Measurements from ENCODE around the gene SLC30A7. TPM values are rescaled to one million over a fixed set of nuclear protein-coding genes. Genes with fewer than 3 reads are reported as not detected.
"Not testable (repeated sequence)": the region's sequence is repeated elsewhere in the genome, so short reads cannot be mapped to it uniquely, and the experiment has no call there.

Gene SLC30A7
- polyA plus RNA-seq, 1 donor, result 9.5 TPM

DNA sequence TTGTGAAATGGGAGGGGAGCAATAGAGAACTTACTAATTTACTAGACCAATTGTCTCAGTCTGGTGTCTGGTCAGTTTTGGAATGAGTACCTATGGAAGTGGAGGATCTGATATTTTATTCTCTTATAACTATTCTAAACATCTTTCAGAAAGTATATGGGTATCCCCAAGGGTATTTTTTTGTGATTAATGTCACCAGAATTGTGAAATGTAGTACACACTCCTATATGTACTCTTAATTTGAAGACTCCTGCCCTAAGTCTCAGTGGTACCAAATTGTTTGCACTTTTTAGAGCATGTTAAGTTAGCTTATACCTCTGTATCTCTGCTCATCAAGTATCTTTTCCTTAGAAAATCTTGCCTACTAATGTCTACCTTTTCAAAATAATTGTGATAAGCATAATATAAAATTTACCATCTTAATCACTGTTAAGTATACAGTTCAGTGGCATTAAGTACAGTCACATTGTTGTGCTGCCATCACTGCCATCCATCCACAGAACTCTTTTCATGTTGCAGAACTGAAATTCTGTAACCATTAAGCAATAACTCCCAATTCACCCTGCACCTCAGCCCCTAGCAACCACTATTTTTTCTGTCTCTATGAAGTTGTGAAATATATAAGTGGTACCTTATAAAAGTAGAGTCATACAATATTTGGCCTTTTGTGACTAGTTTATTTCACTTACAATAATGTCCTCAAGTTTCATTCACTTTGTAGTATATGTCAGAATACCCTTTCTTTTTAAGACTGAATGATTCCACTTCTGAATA, 40.5 kb downstream of the SLC30A7 start:
- no peak for DNase-seq (ENCODE audit: low read depth)

DNA sequence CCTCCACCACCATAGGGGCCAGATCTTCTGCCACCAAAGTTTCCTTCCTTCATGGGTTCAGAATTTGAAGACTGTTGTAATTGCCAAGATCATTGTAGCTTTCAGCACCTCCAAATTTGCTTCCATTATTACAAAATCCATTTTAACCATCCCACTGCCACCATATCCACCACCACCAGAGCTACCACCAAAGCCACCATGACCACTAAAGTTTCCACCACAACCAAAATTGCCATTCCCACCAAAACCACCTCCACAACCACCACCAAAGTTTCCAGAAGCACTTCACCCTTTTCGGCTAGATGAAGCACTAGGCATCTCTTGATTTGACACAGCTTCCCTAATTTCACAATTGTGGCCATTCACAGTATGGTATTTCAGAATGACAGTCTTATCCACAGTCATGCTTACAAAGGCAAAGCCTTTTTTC, 45.2 kb downstream of the SLC30A7 start:
- DNase-seq (ENCODE audit: low read depth), result no peak

DNA sequence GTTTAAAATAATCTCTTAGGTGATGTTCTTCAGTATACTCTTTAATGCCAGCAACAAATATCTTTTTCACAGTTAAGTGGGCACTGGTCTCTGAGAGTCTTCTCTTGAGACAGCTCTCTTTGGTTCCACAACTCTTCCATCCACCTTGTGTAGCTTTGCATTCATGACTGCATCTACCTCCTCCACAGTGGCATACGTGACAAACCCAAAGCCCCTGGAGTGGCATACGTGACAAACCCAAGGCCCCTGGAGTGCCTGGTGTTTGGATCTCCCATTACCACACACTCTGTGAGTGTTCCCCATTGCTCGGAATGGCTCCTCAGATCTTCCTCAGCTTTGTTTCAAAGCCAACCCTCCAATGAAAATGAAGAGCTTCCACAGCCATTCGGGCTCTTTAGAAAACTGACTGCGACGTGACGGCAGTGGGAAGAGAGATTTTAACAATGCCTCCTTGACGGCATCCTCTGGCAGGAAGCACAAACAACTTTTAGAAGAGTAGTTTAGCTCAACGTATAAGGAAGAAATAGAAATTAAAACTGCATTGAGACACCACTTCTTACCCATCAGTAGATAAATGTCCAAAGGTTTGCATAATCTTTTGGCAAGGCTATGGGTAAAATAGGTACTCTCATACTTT, 45.8 kb downstream of the SLC30A7 start:
- no peak for DNase-seq (ENCODE audit: low read depth)

DNA sequence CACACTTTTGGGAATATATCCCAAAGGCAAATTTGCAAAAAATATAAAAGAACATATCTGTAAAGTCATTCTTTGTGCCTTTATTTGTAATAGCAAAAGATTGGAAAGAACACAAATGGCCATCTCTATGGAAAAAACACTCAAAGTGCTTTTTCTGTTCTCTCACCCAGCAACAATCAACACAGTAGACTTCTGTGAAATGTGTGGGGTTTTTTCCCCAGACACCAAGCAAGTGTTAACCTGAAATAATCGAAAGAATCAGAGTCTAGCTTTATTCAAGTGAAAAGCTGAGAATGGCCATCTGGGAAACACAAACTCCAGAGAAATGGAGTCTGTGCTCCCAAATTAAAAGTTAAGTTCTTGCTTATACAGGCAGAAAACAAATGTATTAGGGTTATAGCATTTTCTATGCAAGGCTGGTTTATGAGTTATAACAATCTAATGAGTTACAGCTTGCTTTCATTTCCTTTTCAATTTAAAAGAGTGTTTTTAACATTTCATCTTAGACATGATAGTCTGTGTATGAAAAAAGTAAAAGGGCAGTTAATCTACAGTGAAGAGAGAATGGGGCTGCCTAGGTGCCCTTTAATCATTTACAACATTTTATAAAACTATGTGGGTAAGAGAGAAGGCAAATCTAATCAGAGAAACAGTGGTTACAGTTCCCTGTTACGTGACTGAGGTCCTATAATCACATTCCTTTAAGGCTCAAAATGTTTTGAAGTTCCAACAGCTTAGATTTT, 46.6 kb downstream of the SLC30A7 start:
- no peak for DNase-seq (ENCODE audit: low read depth)

DNA sequence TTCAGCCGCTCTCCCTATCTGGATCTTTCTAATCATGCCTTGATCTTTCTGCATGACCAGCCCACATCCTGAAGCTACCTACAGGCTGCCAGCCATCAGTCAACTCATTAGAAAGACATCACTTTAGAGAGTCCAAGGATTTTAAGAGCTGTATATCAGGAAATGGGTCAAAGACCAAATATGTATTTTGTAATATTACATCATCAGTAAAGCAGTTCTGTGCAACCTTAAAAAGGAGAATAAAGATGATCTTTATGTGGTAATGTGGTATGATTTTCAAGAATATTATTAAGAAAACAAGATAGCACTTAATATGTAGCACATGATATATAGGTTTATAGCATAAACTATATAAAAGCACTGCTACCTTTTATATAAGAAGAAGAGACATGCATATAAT, 47.6 kb downstream of the SLC30A7 start:
- DNase-seq (ENCODE audit: low read depth), result no peak

DNA sequence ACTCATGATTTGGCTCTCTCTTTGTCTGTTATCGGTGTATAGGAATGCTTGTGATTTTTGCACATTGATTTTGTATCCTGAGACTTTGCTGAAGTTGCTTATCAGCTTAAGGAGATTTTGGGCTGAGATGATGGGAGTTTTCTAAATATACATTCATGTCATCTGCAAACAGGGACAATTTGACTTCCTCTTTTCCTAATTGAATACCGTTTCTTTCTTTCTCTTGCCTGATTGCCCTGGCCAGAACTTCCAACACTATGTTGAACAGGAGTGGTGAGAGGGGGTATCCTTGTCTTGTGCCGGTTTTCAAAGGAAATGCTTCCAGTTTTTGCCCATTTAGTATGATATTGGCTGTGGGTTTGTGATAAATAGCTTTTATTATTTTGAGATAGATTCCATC, 50.2 kb downstream of the SLC30A7 start:
- not testable (repeated sequence) for DNase-seq (ENCODE audit: low read depth)

DNA sequence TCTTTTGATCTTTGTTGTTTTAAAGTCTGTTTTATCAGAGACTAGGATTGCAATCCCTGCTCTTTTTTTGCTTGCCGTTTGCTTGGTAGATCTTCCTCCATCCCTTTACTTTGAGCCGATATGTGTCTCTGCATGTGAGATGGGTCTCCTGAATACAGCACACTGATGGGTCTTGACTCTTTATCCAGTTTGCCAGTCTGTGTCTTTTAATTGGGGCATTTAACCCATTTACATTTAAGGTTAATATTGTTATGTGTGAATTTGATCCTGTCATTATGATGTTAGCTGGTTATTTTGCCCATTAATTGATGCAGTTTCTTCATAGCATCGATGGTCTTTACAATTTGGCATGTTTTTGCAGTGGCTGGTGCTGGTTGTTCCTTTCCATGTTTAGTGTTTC, 51.9 kb downstream of the SLC30A7 start:
- DNase-seq (ENCODE audit: low read depth), result not testable (repeated sequence)

DNA sequence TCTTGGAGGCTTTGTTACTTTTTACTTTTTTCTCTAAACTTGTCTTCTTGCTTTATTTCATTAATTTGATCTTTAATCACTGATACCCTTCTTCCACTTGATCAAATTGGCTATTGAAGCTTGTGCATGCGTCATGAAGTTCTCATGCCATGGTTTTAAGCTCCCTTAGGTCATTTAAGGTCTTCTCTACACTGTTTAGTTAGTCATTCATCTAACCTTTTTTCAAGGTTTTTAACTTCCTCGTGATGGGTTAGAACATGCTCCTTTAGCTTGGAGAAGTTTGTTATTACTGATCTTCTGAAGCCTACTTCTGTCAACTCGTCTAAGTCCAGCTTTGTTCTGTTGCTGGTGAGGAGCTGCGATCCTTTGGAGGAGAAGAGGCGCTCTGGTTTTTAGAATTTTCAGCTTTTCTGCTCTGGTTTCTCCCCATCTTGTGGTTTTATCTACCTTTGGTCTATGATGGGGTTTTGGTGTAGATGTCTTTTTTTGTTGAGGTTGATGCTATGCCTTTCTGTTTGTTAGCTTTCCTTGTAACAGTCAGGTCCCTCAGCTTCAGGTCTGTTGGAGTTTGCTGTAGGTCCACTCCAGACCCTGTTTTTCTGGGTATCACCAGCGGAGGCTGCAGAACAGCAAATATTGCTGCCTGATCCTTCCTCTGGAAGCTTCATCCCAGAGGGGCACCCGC, 53.0 kb downstream of the SLC30A7 start:
- not testable (repeated sequence) for DNase-seq (ENCODE audit: low read depth)

DNA sequence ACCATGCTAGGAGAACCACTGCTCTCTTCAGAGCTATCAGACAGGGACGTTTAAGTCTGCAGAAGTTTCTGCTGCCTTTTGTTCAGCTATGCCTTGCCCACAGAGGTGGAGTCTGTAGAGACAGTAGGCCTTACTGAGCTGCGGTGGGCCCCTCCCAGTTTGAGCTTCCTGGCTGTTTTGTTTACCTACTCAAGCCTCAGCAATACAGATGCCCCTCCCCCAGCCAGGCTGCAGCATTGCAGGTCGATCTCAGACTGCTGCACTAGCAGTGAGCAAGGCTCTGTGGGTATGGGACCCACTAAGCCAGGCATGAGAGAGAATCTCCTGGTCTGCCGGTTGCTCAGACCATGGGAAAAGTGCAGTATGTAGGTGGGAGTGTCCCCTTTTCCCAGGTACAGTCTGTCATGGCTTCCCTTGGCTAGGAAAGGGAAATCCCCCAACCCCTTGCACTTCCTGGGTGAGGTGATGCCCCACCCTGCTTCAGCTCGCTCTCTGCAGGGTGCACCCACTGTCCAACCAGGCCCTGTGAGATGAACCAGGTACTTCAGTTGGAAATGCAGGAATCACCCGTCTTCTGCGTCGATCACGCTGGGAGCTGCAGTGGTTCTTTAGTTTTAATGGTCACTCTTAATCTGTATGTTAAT, 53.7 kb downstream of the SLC30A7 start:
- DNase-seq (ENCODE audit: low read depth), result not testable (repeated sequence)

DNA sequence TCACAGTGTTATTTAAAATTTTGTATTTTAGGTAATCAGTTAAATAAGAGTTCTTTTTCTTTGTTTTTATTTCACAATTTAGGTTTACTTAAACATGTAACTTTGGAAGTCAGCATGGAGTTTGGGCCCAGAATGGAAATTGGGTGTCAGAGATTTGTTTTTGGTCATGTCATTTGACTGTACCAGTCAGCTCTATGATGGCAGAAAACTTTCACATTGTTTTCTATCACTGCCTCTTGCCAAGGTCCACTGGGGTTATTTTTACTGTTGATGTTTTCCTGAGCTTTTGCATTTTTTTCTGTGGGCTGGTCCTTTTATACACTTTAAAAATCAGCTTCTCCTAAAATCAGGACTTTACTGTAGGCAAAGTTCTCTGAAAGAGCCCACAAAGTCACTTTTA, 54.4 kb downstream of the SLC30A7 start:
- DNase-seq (ENCODE audit: low read depth), result no peak

DNA sequence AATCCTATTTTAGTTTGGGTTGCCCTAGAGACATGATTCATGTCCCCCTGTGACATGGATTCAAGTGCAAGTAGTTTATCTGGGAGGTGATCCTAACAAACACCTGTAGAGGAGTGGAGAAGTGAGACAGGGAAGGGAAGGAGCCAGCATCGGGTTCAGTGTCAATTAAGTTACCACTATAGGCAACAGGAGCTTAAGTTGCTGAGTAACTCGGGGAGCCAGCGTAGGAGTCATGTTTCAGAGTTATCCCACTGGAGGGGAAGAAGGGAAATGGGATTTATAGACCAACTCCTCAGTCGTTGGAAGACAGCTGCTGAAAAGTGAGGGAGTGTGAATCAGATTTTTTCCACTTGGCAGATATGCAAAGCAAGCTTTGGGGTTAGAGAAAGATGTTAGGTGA, 54.9 kb downstream of the SLC30A7 start:
- no peak for DNase-seq (ENCODE audit: low read depth)

DNA sequence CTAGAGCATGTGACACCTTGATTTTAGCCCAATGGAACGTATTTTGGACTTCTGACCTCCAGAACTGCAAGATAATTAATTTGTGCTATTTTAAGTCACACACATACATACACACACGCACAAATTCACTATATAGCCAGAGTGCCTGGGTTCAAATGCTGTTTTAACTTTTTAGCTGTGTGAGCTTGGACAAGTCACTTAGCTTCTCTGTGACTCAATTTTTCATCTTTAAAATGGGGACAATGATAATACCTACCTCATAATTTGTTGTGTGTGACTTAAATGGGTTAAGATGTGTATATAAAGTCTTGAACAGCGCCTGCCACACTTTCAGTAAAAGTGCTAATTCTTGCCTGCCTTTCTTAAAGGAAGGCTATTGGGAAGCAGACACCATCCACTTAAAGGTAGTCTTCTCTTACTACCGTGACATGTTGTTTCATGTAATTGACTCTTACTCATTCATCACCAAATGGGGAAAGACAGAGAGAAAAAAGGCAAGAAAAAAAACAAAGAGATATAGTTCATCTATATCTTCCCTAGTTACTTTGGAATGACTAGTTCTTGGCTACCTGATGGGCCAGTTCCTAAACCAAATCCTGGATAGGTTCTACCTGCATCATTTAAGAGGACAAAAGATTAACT, 56.3 kb downstream of the SLC30A7 start:
- DNase-seq (ENCODE audit: low read depth), result no peak

DNA sequence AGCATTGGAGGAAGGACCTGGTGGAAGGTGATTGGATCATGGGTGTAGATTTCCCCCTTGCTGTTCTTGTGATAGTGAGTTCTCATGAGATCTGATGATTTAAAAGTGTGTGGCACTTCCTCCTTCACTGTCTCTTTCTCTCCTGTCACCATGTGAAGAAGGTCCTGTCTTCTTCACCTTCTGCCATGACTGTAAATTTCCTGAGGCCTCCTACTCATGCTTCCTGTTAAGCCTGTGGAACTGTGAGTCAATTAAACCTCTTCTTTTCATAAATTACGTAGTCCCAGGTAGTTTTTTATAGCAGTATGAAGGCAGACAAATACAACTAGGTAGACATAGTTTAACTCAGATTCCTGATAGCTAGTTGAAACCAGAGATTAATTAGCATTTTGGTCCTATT, 57.1 kb downstream of the SLC30A7 start:
- DNase-seq (ENCODE audit: low read depth), result not testable (repeated sequence)

DNA sequence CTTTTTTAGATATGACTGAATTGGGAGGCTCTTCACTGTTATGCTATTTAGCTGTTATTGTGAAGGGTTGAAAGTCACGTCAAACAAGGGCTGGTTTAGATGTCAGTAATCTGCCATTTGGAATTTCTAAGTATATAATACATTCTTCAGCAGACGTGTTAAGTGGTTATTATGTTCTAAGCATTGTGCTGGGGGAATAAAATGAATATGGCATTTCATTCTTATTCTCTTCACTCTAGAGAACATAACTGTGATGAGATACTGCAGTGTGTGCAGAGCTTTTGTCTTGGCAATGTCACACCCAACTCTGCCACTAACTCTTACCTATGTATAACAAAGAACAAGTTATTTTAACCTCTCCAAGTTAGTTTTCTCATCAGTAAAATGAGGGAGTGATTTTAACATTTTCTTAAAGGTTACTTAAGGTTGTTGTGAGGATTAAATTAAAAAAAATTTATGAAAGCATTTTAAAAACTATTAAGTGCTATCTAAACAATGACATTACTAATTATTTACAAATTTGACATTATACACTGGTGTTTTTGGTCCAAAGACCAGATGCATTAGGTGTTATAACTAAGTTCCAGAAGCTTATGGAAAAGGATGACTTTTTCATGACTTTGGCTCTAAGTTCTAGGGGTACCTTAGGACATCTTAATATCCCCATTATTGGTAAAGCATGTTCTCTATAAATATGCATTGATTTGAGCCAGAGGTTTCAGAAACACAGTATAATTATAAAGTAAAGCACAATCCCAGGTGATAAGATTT, 58.3 kb downstream of the SLC30A7 start:
- no peak for DNase-seq (ENCODE audit: low read depth)

DNA sequence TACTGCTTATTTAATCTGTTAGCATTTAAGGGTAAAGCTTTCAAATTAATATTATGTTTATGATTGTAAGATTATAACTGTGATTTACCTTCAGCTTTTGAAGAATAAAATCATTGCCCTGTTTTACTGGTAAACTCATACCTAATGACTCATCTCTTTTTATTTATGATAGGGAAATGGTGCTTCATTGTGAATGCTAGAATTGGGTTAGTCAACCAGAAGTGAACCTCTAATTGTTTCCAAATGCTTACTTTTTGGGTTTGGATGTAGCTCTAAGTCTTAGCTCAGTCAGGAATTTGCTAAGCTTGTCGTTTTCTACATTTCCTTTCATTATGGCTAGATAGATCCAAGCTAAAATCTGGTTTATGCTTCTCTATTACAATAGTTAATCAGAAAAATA, 59.4 kb downstream of the SLC30A7 start:
- peak; percentile 59 for DNase-seq (ENCODE audit: low read depth)

DNA sequence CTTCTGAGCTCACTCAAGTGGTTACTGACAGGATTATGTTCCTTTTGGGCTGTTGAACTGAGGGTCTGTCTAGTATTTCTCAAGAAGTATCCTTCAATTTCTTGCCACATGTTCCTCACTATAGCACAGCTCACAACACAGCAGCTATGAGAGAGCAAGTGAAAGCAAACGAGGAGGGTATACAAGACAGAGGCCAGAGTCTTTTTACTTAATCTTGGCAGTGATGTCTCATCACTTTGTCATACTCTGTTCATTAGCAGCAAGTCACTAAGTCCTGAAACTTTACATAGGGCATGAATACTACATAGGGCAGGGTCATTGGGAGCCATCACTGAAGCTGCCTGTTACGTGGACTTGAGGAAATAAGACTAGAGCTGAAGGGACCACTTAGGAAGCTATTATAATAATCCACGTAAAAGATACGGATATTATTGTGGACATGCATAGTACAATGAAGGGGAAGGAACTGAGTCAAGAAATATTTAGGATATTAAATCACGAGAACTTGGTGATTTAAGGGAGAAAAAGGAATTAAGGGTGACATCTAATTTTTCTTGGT, 63.7 kb downstream of the SLC30A7 start:
- DNase-seq (ENCODE audit: low read depth), result no peak

DNA sequence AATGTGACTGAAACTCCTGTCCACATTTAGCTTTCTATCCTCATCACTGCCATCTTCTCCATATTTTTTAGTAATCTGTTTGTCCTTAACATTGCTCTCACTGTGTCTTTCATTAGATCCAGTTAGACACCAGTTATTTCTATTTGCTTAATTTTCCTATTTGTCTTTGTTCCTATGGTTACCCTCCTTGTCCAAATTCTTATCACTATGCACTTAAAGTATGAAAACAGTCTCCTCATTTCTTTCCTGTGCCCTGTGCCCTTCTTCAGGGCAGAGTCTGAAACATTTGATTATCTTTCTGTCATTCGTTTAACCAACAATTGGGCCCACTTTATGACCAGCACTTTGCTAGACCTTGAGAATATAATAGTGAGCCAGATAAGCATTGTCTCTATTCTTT, 64.2 kb downstream of the SLC30A7 start:
- DNase-seq (ENCODE audit: low read depth), result no peak

DNA sequence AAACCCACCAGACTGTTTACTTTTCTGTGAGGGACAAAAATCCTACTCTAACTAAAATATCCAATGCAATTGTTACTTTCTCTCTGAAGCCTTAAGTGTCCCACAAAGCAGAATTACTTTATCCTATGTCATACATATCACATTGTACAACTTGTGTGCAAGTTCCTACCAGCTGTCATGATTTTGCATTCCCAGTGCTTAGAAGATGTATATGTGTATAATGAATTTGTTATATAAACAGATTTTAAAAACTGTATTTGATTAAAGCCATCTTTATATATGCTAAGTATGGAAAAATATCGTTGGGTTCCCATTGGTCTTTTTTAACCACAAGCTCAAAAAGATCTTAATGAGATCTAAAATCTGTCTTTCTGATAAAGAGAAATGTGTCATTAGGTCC, 72.7 kb downstream of the SLC30A7 start:
- no peak for DNase-seq (ENCODE audit: low read depth)

DNA sequence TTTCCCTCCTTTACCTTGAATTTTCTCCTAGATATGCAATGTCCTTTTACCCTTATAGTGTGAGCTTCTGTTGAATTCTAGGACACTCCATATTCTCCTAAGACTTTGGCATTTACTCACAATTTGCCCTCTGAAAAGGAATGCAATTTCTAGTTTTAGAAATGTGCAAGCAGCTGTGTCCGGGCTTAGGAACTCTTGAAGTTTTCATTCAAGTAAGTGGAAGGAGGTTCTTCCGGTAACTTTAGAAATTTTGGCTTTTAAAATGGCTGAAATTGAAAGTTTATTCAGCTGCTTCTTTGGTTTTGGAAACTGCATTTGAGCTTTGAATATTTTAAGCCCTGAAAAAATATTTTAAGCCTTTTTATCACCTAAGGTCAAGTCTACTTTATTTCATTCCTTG, 73.4 kb downstream of the SLC30A7 start:
- no peak for DNase-seq (ENCODE audit: low read depth)

DNA sequence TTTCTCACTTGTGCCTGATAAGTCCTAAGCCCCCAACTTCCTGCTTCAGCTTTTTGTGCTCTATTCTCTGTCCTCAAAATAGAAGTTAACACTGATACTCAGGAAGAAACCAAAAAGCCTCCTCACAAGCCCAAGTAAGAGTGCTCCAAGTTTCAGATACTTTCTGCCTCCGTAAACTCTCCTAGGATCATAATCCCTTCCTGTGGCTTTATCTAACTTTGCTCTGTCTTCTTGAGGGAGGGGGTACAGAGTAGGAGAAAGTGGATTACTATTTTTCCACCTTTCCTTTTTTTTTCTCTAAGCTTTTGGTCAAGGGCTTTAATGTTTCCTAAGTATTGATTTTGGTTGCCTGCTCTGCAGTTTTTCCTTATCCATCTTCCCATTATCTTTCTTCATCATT, 75.1 kb downstream of the SLC30A7 start:
- DNase-seq (ENCODE audit: low read depth), result no peak

All from forelimb muscle (tissue), 1 donor.